Esophagus (tissue), 2 donors: ENCODE data around the gene NTS. TPM values are rescaled to one million over a fixed set of nuclear protein-coding genes. Genes with fewer than 3 reads are reported as not detected.

Experiments used
- H3K27ac ChIP-seq, 2 donors: one replicate each; pipeline ENCODE4 v1.5.1; 2013; ENCODE audit warnings: low read depth in 2 of 2, mild to moderate bottlenecking in 2 of 2, inconsistent platforms in 1 of 2, low read length in 1 of 2, moderate library complexity in 1 of 2
- H3K27me3 ChIP-seq, 2 donors: one replicate each; pipeline ENCODE4 v1.6.1; 2013; ENCODE audit warnings: low read length in 2 of 2, control low read depth in 1 of 2, mild to moderate bottlenecking in 1 of 2; ENCODE audit not compliant: insufficient read depth in 2 of 2, control insufficient read depth in 1 of 2
- H3K36me3 ChIP-seq, 2 donors: one replicate each; pipeline ENCODE4 v1.6.1; 2013; ENCODE audit warnings: low read length in 1 of 2; ENCODE audit not compliant: control insufficient read depth in 2 of 2, insufficient read depth in 2 of 2
- H3K4me1 ChIP-seq, 2 donors: one replicate each; pipeline ENCODE4 v1.6.1; 2013; ENCODE audit warnings: low read length in 1 of 2; ENCODE audit not compliant: control insufficient read depth in 2 of 2, insufficient read depth in 2 of 2
- H3K4me3 ChIP-seq, 2 donors: one replicate each; pipeline ENCODE4 v1.5.1; 2013; ENCODE audit warnings: low read length in 2 of 2, mild to moderate bottlenecking in 2 of 2, low read depth in 1 of 2, moderate library complexity in 1 of 2
- H3K9me3 ChIP-seq, 2 donors: one replicate each; pipeline ENCODE4 v1.6.1; 2013; ENCODE audit warnings: mild to moderate bottlenecking in 2 of 2, low read depth in 1 of 2, low read length in 1 of 2, moderate library complexity in 1 of 2; ENCODE audit not compliant: control insufficient read depth in 2 of 2, insufficient read depth in 1 of 2
- WGBS, 2 donors: extraction: QIAGEN DNeasy Blood & Tissue Kit; methylation state at CpG; one replicate each; pipeline ENCODE4 v1.1.7; 2013; 5-methylcytosine and 5-hydroxymethylcytosine counted together
- polyA plus RNA-seq, 2 donors: library from polyadenylated mRNA; stranded (reverse); fragments of 200-250 nt; gene quantifications; one replicate each; pipeline ENCODE4 v1.2.3, GENCODE V29; 2013
- donor health status: healthy with polysubstance abuse.
- donor health status: Bipolar disorder and iron deficiency.

The NTS gene, protein sequence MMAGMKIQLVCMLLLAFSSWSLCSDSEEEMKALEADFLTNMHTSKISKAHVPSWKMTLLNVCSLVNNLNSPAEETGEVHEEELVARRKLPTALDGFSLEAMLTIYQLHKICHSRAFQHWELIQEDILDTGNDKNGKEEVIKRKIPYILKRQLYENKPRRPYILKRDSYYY
- under 1 TPM; 0.24 to 0.31 TPM for polyA plus RNA-seq

DNA sequence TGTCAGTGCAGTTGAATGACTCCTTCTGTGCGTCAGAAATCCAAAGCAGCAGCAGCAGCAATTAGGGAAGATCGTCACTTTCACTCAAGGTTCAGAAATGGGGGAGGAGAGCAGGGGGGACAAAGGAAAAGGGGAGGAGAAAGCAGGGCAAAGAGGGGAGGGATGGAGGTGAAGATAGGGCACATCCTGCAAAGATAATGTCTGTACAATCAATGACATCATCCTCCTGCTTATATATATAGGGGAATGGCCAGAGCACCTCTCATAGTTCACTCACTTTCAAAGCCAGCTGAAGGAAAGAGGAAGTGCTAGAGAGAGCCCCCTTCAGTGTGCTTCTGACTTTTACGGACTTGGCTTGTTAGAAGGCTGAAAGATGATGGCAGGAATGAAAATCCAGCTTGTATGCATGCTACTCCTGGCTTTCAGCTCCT lies at the start of gene NTS:
NTS (plus strand) TSS at position 265 of the 431 bp plus-strand sequence; CDS start at position 374, 109 bp downstream.
- Histone ChIP-seq H3K4me3 (no peak within 1 kb of the TSS), H3K27ac (no peak within 1 kb of the TSS), H3K36me3 (no peaks in the 10 kb centered on the region), H3K4me1 (no peaks in the 10 kb centered on the region), H3K27me3 (no peaks in the 10 kb centered on the region), H3K9me3 (no peaks in the 10 kb centered on the region)
- 27 to 41% methylated on average over 3 of the region's 3 CpGs for WGBS, 2 donors

DNA sequence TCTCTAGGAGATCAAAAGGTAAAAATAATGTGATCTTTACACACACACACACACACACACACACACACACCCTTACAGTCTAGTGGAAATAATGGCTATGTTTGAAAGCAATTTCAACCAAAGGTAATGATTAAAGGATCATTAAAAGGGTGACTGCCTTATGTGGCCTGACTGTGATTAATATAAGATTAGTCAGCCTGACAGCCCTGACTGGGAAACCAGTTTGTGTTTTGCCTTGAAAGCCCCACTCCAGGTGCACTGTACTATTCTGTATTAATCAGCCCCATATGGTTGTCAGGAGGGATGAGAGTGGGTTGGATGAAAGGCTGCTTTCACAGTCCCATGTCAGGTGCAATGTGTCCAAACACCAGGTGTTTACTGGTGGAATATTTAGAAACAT lies 48.3 kb upstream of the NTS start:
- Histone ChIP-seq H3K27ac (no peak overlapping the region), H3K9me3 (no peaks in the 10 kb centered on the region), H3K27me3 (no peaks in the 10 kb centered on the region), H3K4me3 (no peak overlapping the region), H3K4me1 (no peaks in the 10 kb centered on the region), H3K36me3 (no peaks in the 10 kb centered on the region)

DNA sequence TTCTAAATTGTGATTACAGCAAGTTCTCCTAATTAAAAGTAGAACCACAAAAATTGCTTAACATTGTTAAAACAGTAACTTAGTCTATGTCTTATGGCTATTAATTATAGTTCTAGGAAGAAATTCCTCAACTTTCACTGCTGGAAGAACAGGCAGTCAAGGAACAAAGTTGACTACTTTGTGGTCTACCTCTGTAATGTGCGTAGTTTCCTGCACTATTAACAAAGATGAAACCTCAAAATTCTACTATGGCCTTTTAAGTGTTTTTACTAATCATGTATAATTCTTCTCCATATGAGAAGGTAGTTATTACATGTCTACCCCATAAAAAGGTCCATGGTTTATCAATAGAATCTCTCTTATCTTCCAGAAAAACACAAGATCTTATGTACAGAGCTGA lies 45.5 kb upstream of the NTS start:
- Histone ChIP-seq H3K27me3 (no peaks in the 10 kb centered on the region), H3K36me3 (no peaks in the 10 kb centered on the region), H3K4me1 (no peaks in the 10 kb centered on the region), H3K4me3 (no peak overlapping the region), H3K9me3 (no peaks in the 10 kb centered on the region), H3K27ac (no peak overlapping the region)
- WGBS, 2 donors: 94% methylated on average over 1 of the region's 1 CpG

DNA sequence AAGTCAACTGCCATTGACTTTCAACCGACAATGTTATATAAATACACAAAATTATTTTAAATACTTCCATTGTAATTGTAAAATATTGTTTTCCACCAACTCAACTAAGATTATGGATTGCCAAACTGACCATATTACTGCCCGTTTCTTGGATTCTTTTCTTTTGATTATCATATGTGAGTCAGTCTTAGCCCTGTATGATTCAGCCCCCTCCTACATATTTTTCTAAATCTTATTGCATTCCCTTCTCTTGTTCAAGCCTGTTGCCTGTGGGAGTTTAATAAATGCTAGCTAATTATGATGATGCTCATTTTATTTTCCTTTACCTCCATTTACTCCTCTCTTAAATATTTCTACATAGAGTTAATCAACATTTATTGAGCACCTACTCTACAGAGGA lies 44.7 kb upstream of the NTS start:
- Histone ChIP-seq H3K27ac (no peak overlapping the region), H3K36me3 (no peaks in the 10 kb centered on the region), H3K27me3 (no peaks in the 10 kb centered on the region), H3K4me3 (no peak overlapping the region), H3K9me3 (no peaks in the 10 kb centered on the region), H3K4me1 (no peaks in the 10 kb centered on the region)
- 64 to 74% methylated on average over 2 of the region's 2 CpGs for WGBS, 2 donors

DNA sequence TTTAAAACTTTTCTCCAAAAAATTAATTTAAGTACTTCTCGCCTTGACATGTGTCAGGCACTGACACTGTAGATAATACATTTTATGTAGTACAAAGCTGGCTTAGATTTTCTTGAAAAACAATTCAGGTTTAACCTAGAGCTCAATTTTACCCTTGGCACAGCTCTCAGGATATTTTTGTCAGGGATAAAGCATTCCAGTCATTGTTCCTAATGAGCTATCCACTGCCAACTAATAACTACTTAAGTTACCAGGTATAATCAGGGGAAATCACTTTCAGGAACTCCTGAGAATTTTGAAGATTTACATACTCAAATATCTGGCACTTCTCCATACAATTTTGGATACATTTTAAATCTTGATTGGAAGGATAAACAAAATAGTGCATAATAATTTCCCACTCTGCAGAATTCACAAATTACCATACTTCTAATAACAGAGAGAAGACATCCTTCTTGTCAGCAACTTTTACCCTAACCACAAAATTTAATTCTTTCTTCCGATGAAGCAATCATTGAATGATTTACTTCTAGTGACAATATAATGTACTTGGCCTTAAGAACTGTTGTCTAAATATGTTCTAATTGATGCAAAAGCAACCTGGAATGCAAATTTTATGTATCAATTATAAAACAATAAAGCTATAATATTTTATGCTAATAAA lies 42.6 kb upstream of the NTS start:
- Histone ChIP-seq H3K36me3 (no peaks in the 10 kb centered on the region), H3K9me3 (no peaks in the 10 kb centered on the region), H3K4me3 (no peak overlapping the region), H3K27me3 (no peaks in the 10 kb centered on the region), H3K27ac (no peak overlapping the region), H3K4me1 (no peaks in the 10 kb centered on the region)
- 42 to 58% methylated on average over 2 of the region's 2 CpGs for WGBS, 2 donors

DNA sequence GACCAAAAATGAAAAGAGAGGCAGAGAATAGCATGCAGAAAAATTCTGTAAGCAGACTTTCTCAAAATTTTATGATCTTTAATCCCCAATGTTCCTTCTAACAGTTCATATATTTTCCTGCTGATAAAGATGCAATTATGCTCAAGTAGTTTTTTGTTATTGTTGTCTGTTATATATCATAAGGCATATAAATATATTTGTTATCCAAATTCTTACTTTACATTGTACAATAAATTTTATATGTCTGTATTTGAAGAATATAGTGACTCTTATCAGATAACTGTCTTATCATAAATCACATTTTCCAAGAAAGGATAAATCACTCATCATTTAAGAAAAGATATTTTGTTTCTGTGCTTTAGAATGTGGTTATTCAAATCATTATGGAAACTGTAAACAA lies 40.5 kb upstream of the NTS start:
- Histone ChIP-seq H3K27me3 (no peaks in the 10 kb centered on the region), H3K9me3 (no peaks in the 10 kb centered on the region), H3K27ac (no peak overlapping the region), H3K36me3 (no peaks in the 10 kb centered on the region), H3K4me3 (no peak overlapping the region), H3K4me1 (no peaks in the 10 kb centered on the region)

DNA sequence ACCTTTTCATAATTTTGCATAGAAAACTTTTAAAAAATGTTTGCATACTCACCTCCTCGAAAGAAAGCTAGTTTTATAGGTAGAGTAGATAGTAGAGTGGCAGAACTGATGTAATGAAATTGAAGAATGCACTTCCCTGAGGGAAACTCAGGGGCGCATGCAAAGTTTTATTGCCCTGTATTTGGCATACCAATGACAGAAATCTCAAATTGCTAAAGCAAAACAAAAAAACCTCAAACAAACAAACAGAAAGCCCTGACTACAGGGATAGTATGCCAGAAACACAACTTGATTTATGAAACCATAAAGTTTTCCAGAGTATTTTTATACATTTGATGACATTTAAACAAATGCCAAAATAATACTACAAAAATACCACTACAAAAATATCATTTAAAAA lies 39.7 kb upstream of the NTS start:
- WGBS, 2 donors: 32 to 46% methylated on average over 2 of the region's 2 CpGs
- Histone ChIP-seq H3K9me3 (no peaks in the 10 kb centered on the region), H3K27me3 (no peaks in the 10 kb centered on the region), H3K27ac (no peak overlapping the region), H3K4me3 (peak overlapping the region in 1 of 2 donors; percentile 39), H3K36me3 (no peaks in the 10 kb centered on the region), H3K4me1 (no peaks in the 10 kb centered on the region)

DNA sequence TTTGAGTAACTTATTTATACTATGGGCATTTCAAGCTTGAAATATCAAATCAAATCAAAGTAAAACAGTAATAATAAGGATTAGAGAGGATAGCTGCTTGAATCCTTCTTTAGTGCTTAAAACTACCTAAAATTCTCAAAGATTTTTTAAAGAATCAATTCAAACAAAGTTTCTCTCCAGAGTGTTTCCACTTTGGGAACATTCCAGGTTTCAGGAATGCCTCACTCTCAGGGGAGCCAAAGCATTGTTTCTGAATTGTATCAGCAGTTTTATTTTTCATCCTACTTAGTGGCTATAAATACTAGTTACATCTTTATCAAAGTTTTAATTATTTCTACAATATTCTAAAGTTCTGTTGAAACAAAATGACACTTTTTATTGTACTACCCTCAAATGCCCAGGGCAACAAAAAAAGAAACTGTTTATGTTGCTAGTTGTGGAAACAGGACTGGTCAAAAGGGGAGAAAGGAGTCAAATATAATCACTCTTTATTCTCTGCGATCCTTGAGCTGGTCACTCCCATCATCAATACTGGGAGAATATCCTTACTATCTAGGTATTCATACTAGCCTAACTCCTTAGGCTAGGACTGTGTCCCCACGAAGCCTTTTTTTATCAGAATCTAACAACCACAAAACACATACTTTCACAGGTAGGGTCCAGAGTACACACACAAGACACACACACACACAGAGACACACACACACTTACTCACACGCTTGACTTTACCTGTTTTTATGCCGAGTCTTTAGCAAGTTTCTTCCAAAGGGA lies 38.5 kb upstream of the NTS start:
- no peaks in the 10 kb centered on the region for H3K9me3 ChIP-seq
- peak overlapping the region; percentile 44 to 67 for H3K4me3 ChIP-seq
- no peaks in the 10 kb centered on the region for H3K27me3 ChIP-seq
- peak overlapping the region; percentile 62 to 72 for H3K27ac ChIP-seq
- 8 to 20% methylated on average over 4 of the region's 4 CpGs for WGBS, 2 donors
- H3K36me3 ChIP-seq: no peaks in the 10 kb centered on the region
- H3K4me1 ChIP-seq: no peaks in the 10 kb centered on the region

DNA sequence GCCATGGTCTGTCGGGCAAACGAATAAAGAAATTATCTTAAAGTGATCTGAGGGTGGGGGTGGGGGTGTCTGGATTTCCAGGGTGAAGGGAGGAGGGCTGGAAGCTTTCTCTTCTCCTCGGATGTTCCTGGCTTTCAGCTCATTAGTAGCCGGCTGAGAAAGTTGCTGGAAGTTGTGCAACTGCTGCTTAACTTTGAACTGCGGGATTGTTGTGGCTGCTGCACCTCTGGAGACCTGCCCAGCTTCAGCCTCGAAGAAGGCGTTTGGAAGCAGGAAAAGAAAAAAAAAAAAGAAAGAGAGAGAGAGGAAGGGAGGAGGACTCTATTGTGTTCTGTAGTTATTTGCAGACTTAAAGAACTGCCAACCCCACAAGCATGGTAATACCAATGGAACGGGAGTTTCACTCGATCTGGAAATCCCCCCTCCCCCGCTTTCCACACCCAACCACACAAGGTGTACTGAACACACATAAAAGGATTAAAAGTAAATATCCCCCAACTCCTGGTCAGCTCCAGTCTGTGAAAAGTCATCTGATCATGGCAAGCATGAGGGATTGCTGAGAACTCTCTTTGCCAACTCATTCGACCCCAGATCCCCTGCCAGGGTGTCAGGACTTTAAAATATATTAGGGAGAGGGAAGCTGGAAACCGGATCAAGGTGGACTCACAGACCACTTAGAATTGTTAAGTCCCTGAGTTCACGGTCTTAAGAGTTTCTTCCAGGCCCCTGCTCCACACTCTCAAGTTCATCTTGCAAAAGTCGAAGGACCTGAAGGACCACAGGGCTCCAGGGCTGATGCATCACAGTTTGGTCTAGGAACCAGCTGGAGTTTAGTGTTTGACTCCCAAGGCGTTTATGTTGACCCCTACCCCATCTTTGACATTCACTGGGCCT lies 37.7 kb upstream of the NTS start, which contains the start of gene RASSF9:
RASSF9 (minus strand) TSS at position 213 of the 894 bp plus-strand sequence; CDS start at position 5, 208 bp downstream.
- H3K4me1 ChIP-seq: no peaks in the 10 kb centered on the region
- H3K27me3 ChIP-seq: no peaks in the 10 kb centered on the region
- peak within 1 kb of the TSS; percentile 62 to 72 for H3K27ac ChIP-seq
- H3K4me3 ChIP-seq: peak within 1 kb of the TSS; percentile 44 to 67
- WGBS, 2 donors: 20 to 21% methylated on average over 15 of the region's 15 CpGs
- no peaks in the 10 kb centered on the region for H3K9me3 ChIP-seq
- H3K36me3 ChIP-seq: no peaks in the 10 kb centered on the region
